Pancreas (tissue), 10 donors: ENCODE data around the gene PGM5. TPM values are rescaled to one million over a fixed set of nuclear protein-coding genes. Genes with fewer than 3 reads are reported as not detected.

Experiments used
- ATAC-seq, 4 donors: fragments of 200-7000 bp; cut with Tn5 transposase; one replicate each; pipeline versions ENCODE4 v1.8.0 to v1.9.1; 2020; ENCODE audit warnings: mild to moderate bottlenecking in 4 of 4, moderate library complexity in 4 of 4
- DNase-seq, 6 donors: peaks; one replicate each; pipeline ENCODE4 v3.0.0-alpha.2; 2020
- FAIRE-seq: peaks from 2 replicates; lab custom pipeline; 2012; peaks lifted over from hg19 to GRCh38; lab: Jason Lieb, UNC
- H3K27ac ChIP-seq, 4 donors: fragments of 200-600 bp; sonication (generic); 1 replicate in 3 of 4; 2 replicates in 1 of 4; pipeline versions ENCODE4 v1.5.0 to v1.8.0; 2020
- H3K27me3 ChIP-seq, 4 donors: fragments of 200-600 bp; one replicate each; pipeline ENCODE4 v1.8.0; 2021
- H3K36me3 ChIP-seq, 3 donors: fragments of 200-600 bp; sonication (generic) in 1 of 3; one replicate each; pipeline versions ENCODE4 v1.5.0 to v1.8.0; 2020 to 2021
- H3K4me1 ChIP-seq, 3 donors: fragments of 200-600 bp; one replicate each; pipeline ENCODE4 v1.8.0; 2021
- H3K4me3 ChIP-seq, 4 donors: fragments of 200-600 bp; sonication (generic) in 2 of 4; one replicate each; pipeline versions ENCODE4 v1.5.0 to v1.8.0; 2020 to 2021
- H3K9me3 ChIP-seq, 4 donors: fragments of 200-600 bp; one replicate each; pipeline ENCODE4 v1.8.0; 2021
- CTCF ChIP-seq, 4 donors: fragments of 200-600 bp; sonication (generic) in 3 of 4; IDR thresholded peaks; one replicate each; pipeline versions ENCODE4 v1.5.0 to v1.8.0; 2021; ENCODE audit warnings: antibody characterized with exemption in 4 of 4
- WGBS, 2 donors: extraction: QIAGEN DNeasy Blood & Tissue Kit; methylation state at CpG; one replicate each; pipeline ENCODE4 v1.1.7; 2013; 5-methylcytosine and 5-hydroxymethylcytosine counted together
- intact Hi-C, 3 donors: fragments of 100-400 bp; cut with DNase I; formaldehyde crosslinking; loops; one replicate each; pipeline versions ENCODE4 v1.11.1 to v1.14.2; 2022
- polyA plus RNA-seq, 2 donors: library from polyadenylated mRNA; stranded (reverse); fragments of 200-250 nt; gene quantifications; one replicate each; pipeline ENCODE4 v1.2.3, GENCODE V29; 2013
- total RNA-seq, 6 donors: library from RNA; stranded (reverse); fragmentation: NEBNext Ultra II Directional in 4 of 6; extraction: Animal tissue kit (Norgen Biotek cat#: 25700) in 4 of 6; gene quantifications; one replicate each; pipeline versions ENCODE4 v1.2.1 to v1.2.4, GENCODE V29; 2021 to 2023
- donor health status: healthy with polysubstance abuse.
- donor health status: DM: no; HTN: no; CAD: no; lungs with moderate emphysema.
- donor health status: DM: no; HTN: no; CAD: no.
- donor health status: control.
- donor health status: control.
- donor health status: Bipolar disorder and iron deficiency.
- donor health status: DM: yes; HTN: yes; CAD: no.
- donor health status: DM: no; HTN: no; CAD: no.
- donor health status: DM: no; HTN: no; CAD: no.
- donor health status: DM: yes; HTN: yes; CAD: no.

The PGM5 gene
- total and polyA plus RNA-seq, 8 donors: 1.9 to 4.6 (median 2.3) TPM

DNA sequence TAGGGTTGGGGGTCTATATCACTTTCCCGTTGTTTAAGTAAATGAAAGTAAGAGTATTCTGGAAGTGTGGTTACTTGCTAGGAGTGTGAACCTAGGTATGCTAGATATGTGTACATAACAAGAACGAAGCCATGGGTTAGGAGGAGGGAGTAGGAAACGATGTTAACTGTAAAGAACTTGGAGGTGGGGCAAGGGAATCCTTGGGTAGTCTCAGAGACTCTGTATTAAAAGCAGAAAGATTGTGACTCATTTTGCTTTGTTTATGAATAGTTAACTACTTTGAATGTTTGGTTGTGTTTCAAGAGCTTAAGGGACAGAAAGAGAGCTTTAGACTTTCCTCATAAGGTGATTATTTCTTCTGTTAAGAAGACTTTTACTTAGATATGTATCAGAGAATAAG is 124.4 kb downstream of the PGM5 start:
- 49 to 62% methylated on average over 3 of the region's 3 CpGs for WGBS, 2 donors
- no peaks in the 10 kb centered on the region for H3K9me3 ChIP-seq
- no peak overlapping the region for H3K27ac ChIP-seq
- ATAC-seq (no peak), FAIRE-seq (no peak), DNase-seq (no peak)
- H3K4me1 ChIP-seq: no peaks in the 10 kb centered on the region
- TF ChIP-seq CTCF (IDR thresholded peaks at IDR 0.05): no peak
- no peaks in the 10 kb centered on the region for H3K27me3 ChIP-seq
- H3K36me3 ChIP-seq: no peaks in the 10 kb centered on the region
- H3K4me3 ChIP-seq: no peak overlapping the region
- intact Hi-C loops: no loop called here

- no peaks in the 10 kb centered on the region for H3K27me3 ChIP-seq
- intact Hi-C loops: no loop called here
- WGBS, 2 donors: 48 to 59% methylated on average over 1 of the region's 1 CpG
- no peaks in the 10 kb centered on the region for H3K9me3 ChIP-seq
- TF ChIP-seq CTCF (IDR thresholded peaks at IDR 0.05): no peak
- no peak for FAIRE-seq
- no peak overlapping the region for H3K27ac ChIP-seq
- DNase-seq: no peak
- no peak for ATAC-seq
- no peak overlapping the region for H3K4me3 ChIP-seq
- no peaks in the 10 kb centered on the region for H3K36me3 ChIP-seq
- H3K4me1 ChIP-seq: no peaks in the 10 kb centered on the region
These were observed 126.1 kb downstream of the PGM5 start for GRCh38 chr9:68482548-68482947.

DNA sequence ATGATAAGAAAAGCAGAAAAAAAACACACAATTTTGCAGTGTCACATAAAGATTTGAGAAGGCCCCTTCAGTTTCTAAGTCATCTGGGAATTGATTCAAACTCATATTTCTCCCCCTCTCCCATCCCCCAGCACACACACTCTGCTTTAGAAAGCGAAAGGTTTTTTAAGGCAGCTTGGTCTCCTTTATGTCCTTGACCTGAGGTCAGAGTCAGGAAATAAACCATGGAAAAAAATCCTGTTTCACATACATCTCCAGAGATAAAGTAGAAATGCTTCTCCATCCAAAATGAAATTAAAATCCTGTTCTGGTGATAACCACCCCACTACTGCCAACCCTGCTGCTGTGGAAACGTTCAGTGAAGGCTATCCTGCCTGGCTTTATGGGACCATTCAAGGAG is 131.7 kb downstream of the PGM5 start:
- H3K4me3 ChIP-seq: no peak overlapping the region
- ATAC-seq: no peak
- peaks cover 0 to 5% (median 0%) of the 10 kb centered on the region in 3 donors for H3K4me1 ChIP-seq
- H3K36me3 ChIP-seq: no peaks in the 10 kb centered on the region
- no peak for TF ChIP-seq CTCF (IDR thresholded peaks at IDR 0.05)
- no peak for DNase-seq
- 63 to 81% methylated on average over 2 of the region's 2 CpGs for WGBS, 2 donors
- H3K27me3 ChIP-seq: no peaks in the 10 kb centered on the region
- no peak for FAIRE-seq
- H3K9me3 ChIP-seq: no peaks in the 10 kb centered on the region
- intact Hi-C loops: no loop called here
- no peak overlapping the region for H3K27ac ChIP-seq

- no peak for TF ChIP-seq CTCF (IDR thresholded peaks at IDR 0.05)
- ATAC-seq: no peak
- peak; percentile 17 for FAIRE-seq
These were observed 133.2 kb downstream of the PGM5 start for GRCh38 chr9:68489646-68490045.

DNA sequence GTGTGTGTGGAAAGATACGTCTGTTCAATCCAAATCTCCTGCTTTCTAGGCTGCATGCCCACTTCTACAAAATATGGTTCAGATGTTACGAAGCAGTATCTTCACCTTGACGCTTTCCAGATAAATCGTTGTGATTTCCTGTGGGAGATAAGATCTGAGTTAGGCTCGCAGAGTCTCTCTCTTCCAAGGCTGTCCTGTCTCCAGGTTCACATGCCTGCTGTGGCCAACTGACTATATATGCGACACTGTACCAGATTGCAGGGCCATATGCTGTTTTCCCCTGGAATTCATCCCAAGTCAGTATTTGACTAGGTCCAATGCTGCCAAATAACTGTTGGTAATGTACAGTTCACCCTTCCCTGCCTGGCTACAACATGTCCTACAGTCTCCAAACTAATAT is 136.4 kb downstream of the PGM5 start:
- H3K9me3 ChIP-seq: no peaks in the 10 kb centered on the region
- FAIRE-seq (no peak), ATAC-seq (peak; percentile 83 to 96 (median 92)), DNase-seq (peak in 2 of 6 donors; percentile 30 to 44)
- H3K27me3 ChIP-seq: no peaks in the 10 kb centered on the region
- intact Hi-C loops: no loop called here
- H3K4me3 ChIP-seq: no peak overlapping the region
- no peak for TF ChIP-seq CTCF (IDR thresholded peaks at IDR 0.05)
- H3K36me3 ChIP-seq: no peaks in the 10 kb centered on the region
- peaks cover 0 to 5% (median 0%) of the 10 kb centered on the region in 3 donors for H3K4me1 ChIP-seq
- WGBS, 2 donors: 5 to 16% methylated on average over 6 of the region's 6 CpGs
- no peak overlapping the region for H3K27ac ChIP-seq

More at GRCh38 chr9:68489646-68490045, 133.2 kb downstream of the PGM5 start:
- H3K36me3 ChIP-seq: no peaks in the 10 kb centered on the region
- 78 to 82% methylated on average over 4 of the region's 4 CpGs for WGBS, 2 donors
- intact Hi-C loops: no loop called here
- peaks cover 0 to 5% (median 0%) of the 10 kb centered on the region in 3 donors for H3K4me1 ChIP-seq
- H3K27me3 ChIP-seq: no peaks in the 10 kb centered on the region
- no peaks in the 10 kb centered on the region for H3K9me3 ChIP-seq
- H3K4me3 ChIP-seq: no peak overlapping the region
- no peak for DNase-seq
- no peak overlapping the region for H3K27ac ChIP-seq
